HG03045 (cell line): ENCODE measurements around the gene NPAS3.
"Not testable (repeated sequence)": the region's sequence is repeated elsewhere in the genome, so short reads cannot be mapped to it uniquely, and the experiment has no call there.

ENCODE experiments used
- ATAC-seq: cut with Tn5 transposase; IDR thresholded peaks from one replicate; pipeline ENCODE4 v1.9.1; 2021; ENCODE audit warnings: mild to moderate bottlenecking, moderate library complexity; ENCODE audit not compliant: unreplicated experiment

Gene NPAS3

GRCh38 chr14:33065634-33066033 is 127.0 kb downstream of the NPAS3 start:
- no peak for ATAC-seq

GRCh38 chr14:33068040-33068439 is 129.4 kb downstream of the NPAS3 start:
- ATAC-seq, result no peak

GRCh38 chr14:33068626-33069025 is 129.9 kb downstream of the NPAS3 start:
- no peak for ATAC-seq

DNA sequence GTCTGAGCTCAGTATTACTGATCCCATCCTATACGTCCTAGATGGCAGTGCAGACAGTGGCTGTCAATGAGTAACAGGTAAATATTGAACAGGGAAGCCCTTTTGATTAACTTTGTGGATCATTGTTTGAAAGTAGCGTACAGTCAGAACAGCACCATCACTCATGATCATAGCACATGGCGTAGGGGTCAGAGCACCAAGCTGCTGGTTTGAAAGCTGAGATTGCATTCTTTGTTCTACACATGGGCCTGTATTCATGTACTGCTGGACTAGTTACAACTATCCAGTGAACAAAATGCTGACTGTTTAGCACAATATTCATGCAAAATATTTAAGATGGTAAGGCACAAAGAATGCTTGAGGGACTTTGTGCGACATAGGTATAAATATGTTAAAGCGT is 131.8 kb downstream of the NPAS3 start:
- ATAC-seq, result no peak

GRCh38 chr14:33073023-33073422 is 134.3 kb downstream of the NPAS3 start:
- no peak for ATAC-seq

DNA sequence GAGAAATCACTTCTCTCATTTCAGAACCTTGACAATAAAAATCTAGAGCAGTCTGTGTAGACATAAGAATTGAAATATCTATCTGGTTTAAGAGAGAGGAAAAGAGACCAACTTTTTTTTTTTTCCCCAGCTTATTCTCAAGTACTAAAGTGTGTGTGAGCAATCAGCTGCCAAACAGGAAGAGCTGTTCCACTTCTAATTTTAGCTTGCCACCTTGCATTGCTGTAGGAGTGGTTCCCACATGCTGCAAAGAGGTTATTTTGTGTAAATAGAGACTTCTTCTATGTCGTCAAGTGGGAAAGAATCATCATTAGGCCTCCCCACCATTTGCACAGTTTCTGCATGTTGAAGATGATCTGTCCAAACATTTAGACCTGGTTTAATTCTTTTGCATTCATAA is 142.6 kb downstream of the NPAS3 start:
- ATAC-seq, result no peak

DNA sequence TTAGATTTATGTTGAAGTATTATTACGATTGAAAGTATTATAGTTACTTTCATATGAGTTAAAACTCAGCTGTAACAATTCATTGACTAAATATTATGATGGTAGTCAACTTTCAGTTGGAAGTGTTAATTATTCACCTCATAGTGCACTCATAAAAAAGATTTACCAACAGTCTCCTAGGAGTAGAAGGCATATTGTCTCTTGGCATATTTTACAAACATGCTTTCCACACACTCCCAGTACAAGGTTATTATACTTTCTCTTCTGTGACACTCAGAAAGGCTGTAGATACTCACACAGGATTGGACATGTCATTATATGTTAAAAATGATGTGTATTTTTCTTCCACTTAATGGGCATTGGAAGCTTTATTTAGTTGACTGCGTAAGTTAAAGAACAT is 147.1 kb downstream of the NPAS3 start:
- ATAC-seq, result no peak

GRCh38 chr14:33088274-33088673 is 149.6 kb downstream of the NPAS3 start:
- not testable (repeated sequence) for ATAC-seq

- ATAC-seq, result no peak
These were observed 159.3 kb downstream of the NPAS3 start for GRCh38 chr14:33098016-33098415.

GRCh38 chr14:33103489-33103888 is 164.8 kb downstream of the NPAS3 start:
- ATAC-seq, result no peak

DNA sequence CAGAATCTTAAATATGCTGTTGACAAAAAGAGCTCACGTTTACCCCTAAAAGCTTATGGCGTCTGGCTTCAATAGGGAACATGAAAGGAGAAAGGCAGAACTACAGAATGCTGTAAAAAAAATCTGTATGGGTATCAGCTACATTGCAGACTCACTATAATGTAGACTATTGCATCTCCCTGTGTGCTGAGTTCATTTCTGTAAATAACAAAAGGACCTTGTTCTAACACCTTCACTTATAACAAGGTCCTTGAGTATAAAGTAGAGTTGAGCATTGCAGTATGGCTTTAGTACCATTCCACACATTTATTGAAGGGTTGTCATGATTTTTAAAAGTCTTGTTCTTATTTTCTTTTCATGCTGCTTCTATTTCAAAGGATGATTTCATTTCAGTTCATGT is 165.3 kb downstream of the NPAS3 start:
- no peak for ATAC-seq

GRCh38 chr14:33110737-33111443 is 172.2 kb downstream of the NPAS3 start:
- no peak for ATAC-seq

GRCh38 chr14:33114331-33114730 is 175.7 kb downstream of the NPAS3 start:
- no peak for ATAC-seq

DNA sequence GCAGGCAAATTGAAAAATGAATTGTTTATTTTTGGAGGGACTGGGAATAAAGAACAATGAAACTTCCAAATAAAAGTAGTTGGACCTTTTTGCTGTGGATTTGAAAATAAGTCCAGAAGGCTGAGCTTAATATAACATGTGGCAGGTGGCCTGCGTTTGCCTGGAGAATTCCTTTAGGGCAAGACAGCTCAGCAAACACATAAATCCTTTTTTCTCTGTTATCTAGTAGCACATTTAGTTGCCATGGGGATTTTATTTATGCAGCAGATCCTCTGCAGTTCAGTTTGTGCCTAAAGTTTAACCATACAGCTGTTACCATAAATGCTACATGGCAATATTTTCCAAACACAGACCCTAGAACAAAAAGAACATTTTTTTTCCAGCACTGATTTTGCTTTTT is 180.0 kb downstream of the NPAS3 start:
- ATAC-seq, result no peak

DNA sequence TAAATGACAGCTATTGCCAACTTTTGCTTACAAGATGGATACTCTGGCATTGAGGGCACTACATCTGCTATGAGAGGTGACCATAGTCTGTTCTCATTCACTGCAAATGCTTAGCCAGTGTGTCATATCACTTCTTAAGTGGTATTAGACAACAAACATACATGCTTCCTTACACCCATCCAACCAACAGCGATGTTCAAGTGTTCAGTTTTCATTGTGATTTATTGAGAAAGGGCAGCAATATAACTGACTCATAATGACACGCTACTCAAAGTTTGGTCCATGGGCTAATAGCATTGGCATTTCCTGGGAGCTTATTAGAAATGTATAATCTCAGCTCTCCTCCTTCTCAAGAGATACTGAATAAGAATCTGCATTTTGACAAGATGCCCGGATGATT is 181.7 kb downstream of the NPAS3 start:
- ATAC-seq, result no peak

DNA sequence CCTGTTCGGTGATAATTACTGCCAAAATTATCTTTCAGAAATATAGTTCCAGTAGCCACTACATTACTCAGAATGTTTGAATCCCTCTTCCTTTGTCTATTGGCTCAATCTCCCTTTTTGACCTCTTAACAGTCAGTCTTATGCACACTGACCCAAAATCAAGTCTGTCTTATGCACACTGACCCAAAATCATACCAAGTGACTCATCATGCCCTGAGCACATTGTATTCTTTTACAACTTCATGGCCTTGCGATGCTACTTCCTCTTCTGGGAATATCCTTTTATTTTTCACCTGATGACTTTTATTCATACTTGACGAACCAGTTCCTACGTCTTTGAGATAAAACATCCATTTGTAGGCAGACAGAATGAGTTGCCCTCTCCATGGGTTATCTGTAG is 182.3 kb downstream of the NPAS3 start:
- no peak for ATAC-seq

GRCh38 chr14:33123281-33123680 is 184.6 kb downstream of the NPAS3 start:
- ATAC-seq, result no peak

GRCh38 chr14:33126433-33126832 is 187.8 kb downstream of the NPAS3 start:
- no peak for ATAC-seq

GRCh38 chr14:33127531-33127930 is 188.9 kb downstream of the NPAS3 start:
- no peak for ATAC-seq

DNA sequence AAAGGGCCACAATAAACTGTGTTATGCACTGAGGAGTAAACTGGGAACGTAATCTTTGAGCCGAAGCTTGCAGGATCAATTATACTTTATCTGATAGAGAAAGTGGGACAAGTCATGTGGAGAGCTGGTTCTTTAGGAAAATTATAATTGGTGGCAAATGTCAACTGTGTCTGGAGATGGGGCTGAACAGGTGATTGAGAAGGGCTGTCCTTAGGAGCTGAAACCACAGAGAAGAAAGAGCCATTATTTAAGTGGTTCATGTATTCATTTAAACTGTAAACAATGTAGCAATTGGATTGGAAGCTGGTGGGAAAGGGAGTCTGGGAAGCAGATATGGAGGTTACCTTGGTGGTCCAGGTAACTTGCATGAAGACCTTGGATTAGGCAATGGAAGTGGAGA is 193.1 kb downstream of the NPAS3 start:
- no peak for ATAC-seq

DNA sequence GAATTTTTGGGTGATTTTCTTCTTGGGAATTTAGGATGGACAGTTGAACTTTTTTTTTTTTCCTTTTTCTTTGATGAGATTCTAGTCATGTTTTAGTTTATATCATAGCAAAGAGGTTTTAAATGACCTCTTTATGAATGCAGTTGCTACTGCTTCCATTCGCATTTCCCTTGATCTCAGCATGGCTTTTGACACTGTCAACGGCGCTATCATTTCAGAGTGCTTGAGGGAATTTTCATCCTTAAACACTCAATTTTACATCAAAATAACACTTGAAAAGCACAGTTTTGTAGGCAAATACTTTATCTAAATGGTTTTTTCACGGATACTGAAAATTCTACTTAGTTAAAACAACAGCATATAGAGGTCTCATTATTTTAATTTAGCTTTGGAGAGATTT is 195.5 kb downstream of the NPAS3 start:
- ATAC-seq, result no peak

DNA sequence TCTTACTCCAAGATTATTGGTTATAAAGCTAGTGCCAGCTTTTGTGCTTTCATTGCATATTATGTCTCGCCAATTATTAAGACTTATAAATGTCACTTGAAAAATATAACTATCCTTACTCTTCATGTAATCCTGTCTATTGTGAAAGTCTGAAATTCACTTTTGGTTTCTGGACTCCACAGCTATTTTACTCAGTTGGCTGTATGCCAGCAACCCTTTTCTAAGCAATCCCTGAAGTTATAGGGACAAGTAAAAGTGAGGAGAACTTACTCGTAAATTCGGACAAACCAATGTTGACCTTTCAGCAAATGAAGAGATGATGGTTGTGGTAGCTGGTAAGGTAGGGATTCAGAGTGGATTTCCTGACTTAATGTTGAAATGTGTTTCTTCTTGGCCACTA is 196.3 kb downstream of the NPAS3 start:
- ATAC-seq, result no peak

DNA sequence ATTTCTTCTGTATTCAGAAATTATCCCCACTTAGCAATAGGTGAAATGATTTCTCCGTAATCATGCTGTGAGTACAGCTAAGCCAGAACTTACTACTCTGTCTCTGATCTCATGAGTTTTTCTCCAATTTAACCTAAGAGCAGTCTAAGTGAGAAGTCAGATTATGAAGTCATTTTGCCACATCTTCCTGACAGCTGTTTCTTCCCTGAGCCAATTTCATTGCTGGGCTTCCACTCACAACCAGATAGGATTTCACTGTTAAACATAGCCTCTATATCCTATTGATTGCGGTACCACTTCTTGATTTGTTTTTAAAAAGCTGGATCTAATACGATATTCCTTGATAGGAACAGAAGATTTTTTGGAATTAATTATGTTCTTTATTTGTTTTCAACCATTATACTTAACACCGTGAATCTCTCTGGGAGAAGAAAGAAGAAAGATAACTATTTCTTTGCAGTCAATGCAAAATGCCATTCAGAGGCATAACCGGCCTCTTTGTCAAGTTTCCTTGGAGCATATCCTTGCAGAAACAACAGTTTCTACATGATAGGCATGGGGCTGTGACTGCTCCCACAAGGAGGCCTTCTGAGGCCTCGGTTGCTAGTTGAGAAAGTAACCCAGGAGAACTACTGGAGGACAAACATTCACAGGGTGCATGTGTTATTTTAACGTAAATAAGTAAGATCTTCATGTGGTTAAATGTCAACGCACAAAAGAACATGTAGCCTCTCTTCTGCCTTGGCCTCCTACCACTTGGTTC is 212.2 kb downstream of the NPAS3 start:
- no peak for ATAC-seq
